KOPT-K1 (cell line): Measurements from ENCODE around the gene VWA5A.

Experiments used
- H3K27ac ChIP-seq: fragments of 200-600 bp; sonication (generic); 2 replicates; pipeline ENCODE4 v1.5.1; 2016; ENCODE audit warnings: antibody characterized with exemption, mild to moderate bottlenecking, low read depth, low read length; ENCODE audit not compliant: poor library complexity, severe bottlenecking
- H3K36me3 ChIP-seq: fragments of 200-600 bp; sonication (generic); 2 replicates; pipeline ENCODE4 v1.5.1; 2017; ENCODE audit warnings: antibody characterized with exemption, mild to moderate bottlenecking, low read length, moderate library complexity; ENCODE audit not compliant: insufficient read depth
- H3K9me3 ChIP-seq: fragments of 200-600 bp; sonication (generic); 2 replicates; pipeline ENCODE4 v1.5.1; 2017; ENCODE audit warnings: antibody characterized with exemption, low read length, mild to moderate bottlenecking; ENCODE audit not compliant: insufficient read depth, poor library complexity, severe bottlenecking

Gene VWA5A

GRCh38 chr11:124114942-124115781, at the start of gene VWA5A:
Gene VWA5A (plus strand): TSS chr11:124115450. CDS start chr11:124117512, 2,062 bp downstream.
- no peaks in the 10 kb centered on the region for H3K9me3 ChIP-seq
- H3K27ac ChIP-seq, result no peak within 1 kb of the TSS
- H3K36me3 ChIP-seq, result no peaks in the 10 kb centered on the region

- Histone ChIP-seq H3K36me3 (no peaks in the 10 kb centered on the region), H3K27ac (no peak overlapping the region), H3K9me3 (no peaks in the 10 kb centered on the region)
Measured at GRCh38 chr11:124068601-124069110, 46.6 kb upstream of the VWA5A start.

GRCh38 chr11:124069429-124070401, 45.5 kb upstream of the VWA5A start:
- H3K9me3 ChIP-seq, result no peaks in the 10 kb centered on the region
- no peaks in the 10 kb centered on the region for H3K36me3 ChIP-seq
- H3K27ac ChIP-seq, result no peak overlapping the region

- Histone ChIP-seq H3K27ac (no peak overlapping the region), H3K9me3 (no peaks in the 10 kb centered on the region), H3K36me3 (no peaks in the 10 kb centered on the region)
Measured at GRCh38 chr11:124070915-124071622, 44.2 kb upstream of the VWA5A start.

GRCh38 chr11:124071623-124071948, 43.7 kb upstream of the VWA5A start:
- Histone ChIP-seq H3K27ac (no peak overlapping the region), H3K9me3 (no peaks in the 10 kb centered on the region), H3K36me3 (no peaks in the 10 kb centered on the region)

- Histone ChIP-seq H3K36me3 (no peaks in the 10 kb centered on the region), H3K9me3 (no peaks in the 10 kb centered on the region), H3K27ac (no peak overlapping the region)
Measured at GRCh38 chr11:124072147-124072546, 43.1 kb upstream of the VWA5A start.

GRCh38 chr11:124074554-124074953, 40.7 kb upstream of the VWA5A start:
- Histone ChIP-seq H3K9me3 (no peaks in the 10 kb centered on the region), H3K36me3 (no peaks in the 10 kb centered on the region), H3K27ac (no peak overlapping the region)

GRCh38 chr11:124075492-124075840, 39.8 kb upstream of the VWA5A start:
- Histone ChIP-seq H3K36me3 (no peaks in the 10 kb centered on the region), H3K27ac (no peak overlapping the region), H3K9me3 (no peaks in the 10 kb centered on the region)

- H3K9me3 ChIP-seq, result no peaks in the 10 kb centered on the region
- H3K27ac ChIP-seq, result no peak overlapping the region
- H3K36me3 ChIP-seq, result no peaks in the 10 kb centered on the region
Measured at GRCh38 chr11:124075841-124076651, 39.2 kb upstream of the VWA5A start.

- H3K9me3 ChIP-seq, result no peaks in the 10 kb centered on the region
- no peak overlapping the region for H3K27ac ChIP-seq
- H3K36me3 ChIP-seq, result no peaks in the 10 kb centered on the region
Measured at GRCh38 chr11:124077266-124077665, 38.0 kb upstream of the VWA5A start.

- no peak overlapping the region for H3K27ac ChIP-seq
- H3K36me3 ChIP-seq, result no peaks in the 10 kb centered on the region
Measured at GRCh38 chr11:124078591-124078990, 36.7 kb upstream of the VWA5A start.

GRCh38 chr11:124079631-124080326, 35.5 kb upstream of the VWA5A start:
- Histone ChIP-seq H3K9me3 (no peaks in the 10 kb centered on the region), H3K27ac (no peak overlapping the region), H3K36me3 (no peaks in the 10 kb centered on the region)

More at GRCh38 chr11:124078591-124078990, 36.7 kb upstream of the VWA5A start:
- H3K9me3 ChIP-seq, result no peaks in the 10 kb centered on the region

GRCh38 chr11:124080327-124081001, 34.8 kb upstream of the VWA5A start:
- Histone ChIP-seq H3K36me3 (no peaks in the 10 kb centered on the region), H3K27ac (no peak overlapping the region), H3K9me3 (no peaks in the 10 kb centered on the region)
